Osteoblast (primary cell): ENCODE measurements around the gene RREB1. TPM values are rescaled to one million over a fixed set of nuclear protein-coding genes. Genes with fewer than 3 reads are reported as not detected.

Experiments used
- DNase-seq: peaks from one replicate; pipeline ENCODE4 v3.0.0; 2011; ENCODE audit warnings: low spot score, mixed read lengths; ENCODE audit not compliant: insufficient read length; ENCODE audit errors: missing footprints
- H2AFZ ChIP-seq: 2 replicates; pipeline ENCODE4 v1.6.0; 2011; ENCODE audit warnings: mild to moderate bottlenecking, low read length
- H3K27ac ChIP-seq: 2 replicates; pipeline ENCODE4 v1.5.1; 2011; ENCODE audit warnings: mild to moderate bottlenecking, low read depth, low read length, moderate library complexity
- H3K27me3 ChIP-seq: 2 replicates; pipeline ENCODE4 v1.6.0; 2012; ENCODE audit warnings: mild to moderate bottlenecking, control low read depth, inconsistent platforms, low read length, moderate library complexity; ENCODE audit not compliant: insufficient read depth
- H3K36me3 ChIP-seq: 2 replicates; pipeline ENCODE4 v1.5.1; 2011; ENCODE audit warnings: mild to moderate bottlenecking, low read length, control low read depth, moderate library complexity; ENCODE audit not compliant: insufficient read depth
- H3K4me1 ChIP-seq: 2 replicates; pipeline ENCODE4 v1.5.1; 2011; ENCODE audit warnings: mild to moderate bottlenecking, low read length, control low read depth, moderate library complexity; ENCODE audit not compliant: insufficient read depth
- H3K4me2 ChIP-seq: 2 replicates; pipeline ENCODE4 v1.6.0; 2011; ENCODE audit warnings: mild to moderate bottlenecking, low read length; ENCODE audit not compliant: insufficient read depth
- H3K4me3 ChIP-seq: fragments of 200-600 bp; sonication (generic); 3 replicates; pipeline ENCODE4 v1.5.1; 2012; ENCODE audit warnings: mild to moderate bottlenecking, low read length, inconsistent platforms; ENCODE audit not compliant: insufficient read depth
- H3K79me2 ChIP-seq: 2 replicates; pipeline ENCODE4 v1.6.0; 2012; ENCODE audit warnings: mild to moderate bottlenecking, low read length, control low read depth, inconsistent platforms; ENCODE audit not compliant: insufficient read depth
- H3K9me3 ChIP-seq: 2 replicates; pipeline ENCODE4 v1.5.1; 2011; ENCODE audit warnings: low read depth, low read length, control low read depth
- H4K20me1 ChIP-seq: 2 replicates; pipeline ENCODE4 v1.6.0; 2012; ENCODE audit warnings: mild to moderate bottlenecking, low read length, control low read depth; ENCODE audit not compliant: insufficient read depth
- total RNA-seq: library from RNA; depleted of rRNA; stranded (reverse); fragments of >200 nt; gene quantifications from 2 replicates; pipeline ENCODE4 v1.2.3, GENCODE V29; 2012
- TF ChIP-seq, protein P1 (sequence below): IDR thresholded peaks from 2 replicates; pipeline ENCODE4 v1.5.1; 2011; ENCODE audit warnings: mild to moderate bottlenecking, low read depth, low read length, moderate library complexity; ENCODE audit errors: extremely low read depth

Gene RREB1
- total RNA-seq, 1 donor: 29.3 TPM

DNA sequence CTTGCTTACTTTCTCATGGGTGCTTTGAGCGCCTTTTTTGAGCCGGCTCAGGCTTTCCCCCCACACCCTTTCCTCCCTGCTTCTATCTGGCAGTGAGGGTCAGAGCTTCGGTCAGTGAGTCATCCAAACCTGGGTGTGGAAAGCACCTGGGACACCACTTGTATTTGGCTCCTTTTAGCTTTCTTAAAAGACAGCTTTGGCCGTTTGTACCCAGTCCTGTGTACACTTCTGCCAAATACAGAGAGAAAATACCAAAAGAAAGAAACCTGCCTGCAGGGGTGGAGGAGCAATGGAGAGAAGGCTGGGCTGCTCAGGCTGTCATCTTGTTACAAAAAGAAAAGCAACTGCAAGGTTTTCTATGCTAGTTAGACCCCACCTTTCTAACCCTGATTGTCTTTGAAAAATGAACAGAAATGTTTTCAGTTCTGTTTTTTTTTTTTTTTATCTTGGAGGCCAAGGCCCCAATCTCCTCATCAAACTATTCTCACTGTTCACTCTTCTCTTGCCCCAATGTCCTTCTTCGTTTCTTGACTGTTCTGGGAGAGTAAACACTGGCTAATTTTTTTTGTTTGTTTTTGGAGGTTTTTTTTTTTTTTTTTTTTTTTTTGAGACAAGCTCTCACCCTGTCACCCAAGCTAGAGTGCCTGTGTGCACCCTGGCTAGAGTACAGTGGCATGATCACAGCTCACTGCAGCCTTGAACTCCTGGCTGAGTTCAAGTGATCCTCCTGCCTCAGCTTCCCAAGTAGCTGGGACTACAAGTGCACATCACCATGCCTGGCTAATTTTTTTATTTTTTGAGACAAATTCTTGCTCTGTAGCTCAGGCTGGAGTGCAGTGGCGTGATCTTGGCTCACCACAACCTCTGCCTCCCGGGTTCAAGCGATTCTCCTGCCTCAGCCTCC, 128.8 kb downstream of the RREB1 start:
- TF ChIP-seq, protein P1, sequence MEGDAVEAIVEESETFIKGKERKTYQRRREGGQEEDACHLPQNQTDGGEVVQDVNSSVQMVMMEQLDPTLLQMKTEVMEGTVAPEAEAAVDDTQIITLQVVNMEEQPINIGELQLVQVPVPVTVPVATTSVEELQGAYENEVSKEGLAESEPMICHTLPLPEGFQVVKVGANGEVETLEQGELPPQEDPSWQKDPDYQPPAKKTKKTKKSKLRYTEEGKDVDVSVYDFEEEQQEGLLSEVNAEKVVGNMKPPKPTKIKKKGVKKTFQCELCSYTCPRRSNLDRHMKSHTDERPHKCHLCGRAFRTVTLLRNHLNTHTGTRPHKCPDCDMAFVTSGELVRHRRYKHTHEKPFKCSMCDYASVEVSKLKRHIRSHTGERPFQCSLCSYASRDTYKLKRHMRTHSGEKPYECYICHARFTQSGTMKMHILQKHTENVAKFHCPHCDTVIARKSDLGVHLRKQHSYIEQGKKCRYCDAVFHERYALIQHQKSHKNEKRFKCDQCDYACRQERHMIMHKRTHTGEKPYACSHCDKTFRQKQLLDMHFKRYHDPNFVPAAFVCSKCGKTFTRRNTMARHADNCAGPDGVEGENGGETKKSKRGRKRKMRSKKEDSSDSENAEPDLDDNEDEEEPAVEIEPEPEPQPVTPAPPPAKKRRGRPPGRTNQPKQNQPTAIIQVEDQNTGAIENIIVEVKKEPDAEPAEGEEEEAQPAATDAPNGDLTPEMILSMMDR: no peak
- H3K4me1 ChIP-seq: peaks cover under 1% of the 10 kb centered on the region
- peaks cover 73% of the 10 kb centered on the region for H3K79me2 ChIP-seq
- H3K27me3 ChIP-seq: no peaks in the 10 kb centered on the region
- H2AFZ ChIP-seq: no peak overlapping the region
- H3K4me3 ChIP-seq: no peak overlapping the region
- no peak overlapping the region for H3K4me2 ChIP-seq
- no peaks in the 10 kb centered on the region for H3K9me3 ChIP-seq
- DNase-seq: no peak
- peaks cover 23% of the 10 kb centered on the region for H4K20me1 ChIP-seq
- H3K36me3 ChIP-seq: peaks cover 49% of the 10 kb centered on the region
- H3K27ac ChIP-seq: no peak overlapping the region

DNA sequence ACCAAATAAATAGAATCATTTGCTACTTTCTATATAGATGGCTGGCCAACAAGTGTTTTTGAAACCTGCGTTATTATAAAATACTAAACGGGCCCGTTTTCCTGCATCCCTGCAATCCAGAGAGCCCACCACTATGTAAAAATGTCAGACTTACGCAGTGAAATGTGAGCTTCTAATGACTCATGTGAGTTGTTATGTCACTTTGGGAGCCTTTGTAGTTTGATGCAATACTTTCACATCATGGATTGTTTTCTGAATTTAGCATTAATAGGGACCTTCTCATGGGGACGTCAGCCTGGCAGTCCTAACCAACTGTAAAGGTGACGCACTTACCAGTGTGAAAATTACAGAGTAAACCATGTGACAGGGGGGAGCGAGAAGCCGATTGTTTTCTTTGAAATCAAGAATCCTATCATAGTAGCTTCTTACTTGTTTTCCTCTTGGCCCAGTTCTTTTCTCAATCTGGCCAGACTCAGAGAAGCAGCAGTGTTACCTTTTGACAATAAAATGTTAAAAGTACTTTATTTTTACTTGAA, 130.0 kb downstream of the RREB1 start:
- Histone ChIP-seq H3K79me2 (peaks cover 66% of the 10 kb centered on the region), H4K20me1 (peaks cover 23% of the 10 kb centered on the region), H3K9me3 (no peaks in the 10 kb centered on the region), H3K4me3 (no peak overlapping the region), H3K36me3 (peaks cover 38% of the 10 kb centered on the region), H2AFZ (no peak overlapping the region), H3K27me3 (no peaks in the 10 kb centered on the region), H3K4me1 (peaks cover 12% of the 10 kb centered on the region), H3K4me2 (no peak overlapping the region), H3K27ac (no peak overlapping the region)
- TF ChIP-seq, protein P1: no peak
- no peak for DNase-seq

DNA sequence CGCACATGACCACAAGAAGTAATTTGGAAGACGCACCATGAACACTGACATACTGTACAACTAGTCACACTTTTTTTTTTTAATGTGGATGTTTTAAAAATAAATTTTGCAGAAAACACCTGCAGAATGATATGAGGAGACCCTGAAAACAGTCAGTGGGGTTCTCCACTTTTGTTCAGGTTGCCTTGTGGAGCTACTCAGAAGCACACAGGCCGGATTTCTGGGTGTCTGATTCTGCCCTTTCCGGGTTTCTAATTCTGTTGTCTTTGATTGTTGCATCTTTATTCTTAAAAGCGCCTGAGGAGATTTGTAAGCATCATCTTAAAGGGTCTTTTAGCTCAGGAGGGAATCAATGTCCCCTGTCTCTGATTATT, 130.8 kb downstream of the RREB1 start:
- H3K27me3 ChIP-seq: no peaks in the 10 kb centered on the region
- H3K4me1 ChIP-seq: peaks cover 20% of the 10 kb centered on the region
- peaks cover 67% of the 10 kb centered on the region for H3K79me2 ChIP-seq
- no peak overlapping the region for H3K4me3 ChIP-seq
- TF ChIP-seq, protein P1: no peak
- H3K36me3 ChIP-seq: peaks cover 37% of the 10 kb centered on the region
- H3K27ac ChIP-seq: no peak overlapping the region
- peaks cover 23% of the 10 kb centered on the region for H4K20me1 ChIP-seq
- no peak overlapping the region for H3K4me2 ChIP-seq
- no peak overlapping the region for H2AFZ ChIP-seq
- DNase-seq: no peak
- H3K9me3 ChIP-seq: no peaks in the 10 kb centered on the region

DNA sequence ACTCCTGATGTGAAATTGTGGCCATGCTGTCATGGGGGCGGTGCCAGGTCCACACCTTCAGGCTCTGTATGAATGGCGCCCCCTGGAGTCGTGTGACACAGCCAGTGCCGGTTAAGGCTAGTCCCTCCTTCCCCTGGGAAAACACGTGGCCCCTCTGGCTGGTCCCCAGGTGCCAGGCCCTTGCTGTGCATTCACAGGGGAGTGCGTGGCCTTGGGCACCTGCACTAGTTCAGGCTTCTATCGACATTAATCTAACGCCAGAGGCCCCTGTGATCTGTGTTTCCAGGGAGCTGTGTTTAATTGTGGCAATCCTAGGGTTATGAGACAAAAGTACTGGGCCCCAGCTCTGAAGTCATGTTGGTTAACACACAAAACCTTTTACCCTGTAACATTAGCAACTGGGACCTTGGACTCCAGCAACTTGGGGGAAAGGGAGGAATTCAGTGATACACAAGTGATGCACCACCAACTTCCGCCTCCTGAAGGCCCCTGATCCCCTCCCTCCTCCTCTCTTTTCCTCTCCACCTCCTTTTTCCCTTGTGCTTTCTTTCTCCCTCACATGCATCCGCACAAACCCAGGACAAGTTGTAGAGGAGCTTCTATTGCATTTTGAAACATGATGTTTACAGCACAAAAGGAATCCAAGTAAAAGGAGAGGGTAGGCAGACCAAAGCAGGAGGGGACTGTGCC, 131.3 kb downstream of the RREB1 start:
- H3K4me1 ChIP-seq: peaks cover 21% of the 10 kb centered on the region
- H3K27me3 ChIP-seq: no peaks in the 10 kb centered on the region
- H3K27ac ChIP-seq: no peak overlapping the region
- TF ChIP-seq, protein P1: peak; percentile 63
- no peak for DNase-seq
- no peak overlapping the region for H2AFZ ChIP-seq
- H4K20me1 ChIP-seq: peaks cover 23% of the 10 kb centered on the region
- H3K9me3 ChIP-seq: no peaks in the 10 kb centered on the region
- no peak overlapping the region for H3K4me3 ChIP-seq
- peaks cover 62% of the 10 kb centered on the region for H3K79me2 ChIP-seq
- H3K4me2 ChIP-seq: no peak overlapping the region
- peaks cover 36% of the 10 kb centered on the region for H3K36me3 ChIP-seq
